Tibial nerve (tissue), 4 donors: ENCODE measurements around the gene EXD3. TPM values are rescaled to one million over a fixed set of nuclear protein-coding genes. Genes with fewer than 3 reads are reported as not detected.
A peak's percentile ranks its signal among the peaks of the same experiment; 100 is the strongest.

Source experiments
- DNase-seq, 2 donors: peaks; one replicate each; pipeline ENCODE4 v3.0.0-alpha.2; 2019; ENCODE audit warnings: low spot score in 2 of 2
- H3K27ac ChIP-seq, 4 donors: fragments of 200-600 bp; sonication (generic) in 3 of 4; one replicate each; pipeline ENCODE4 v1.5.1; 2017 to 2019; ENCODE audit warnings: mild to moderate bottlenecking in 1 of 4
- H3K27me3 ChIP-seq, 2 donors: fragments of 200-600 bp; sonication (generic) in 1 of 2; one replicate each; pipeline versions ENCODE4 v1.5.1 to v1.6.0; 2017 to 2019
- H3K36me3 ChIP-seq, 3 donors: fragments of 200-600 bp; sonication (generic); one replicate each; pipeline ENCODE4 v1.5.1; 2018 to 2019
- H3K4me1 ChIP-seq, 4 donors: fragments of 200-600 bp; sonication (generic) in 3 of 4; one replicate each; pipeline ENCODE4 v1.5.1; 2017 to 2019
- H3K4me3 ChIP-seq, 4 donors: fragments of 200-600 bp; sonication (generic) in 3 of 4; one replicate each; pipeline ENCODE4 v1.5.1; 2017 to 2019; ENCODE audit warnings: mild to moderate bottlenecking in 1 of 4, moderate library complexity in 1 of 4
- H3K9me3 ChIP-seq, 4 donors: fragments of 200-600 bp; sonication (generic) in 3 of 4; one replicate each; pipeline ENCODE4 v1.5.1; 2017 to 2019
- CTCF ChIP-seq, 5 experiments: fragments of 200-600 bp in 3 of 5; fragments of 450-650 bp in 2 of 5; sonication (generic) in 3 of 5; IDR thresholded peaks; one replicate each; pipeline ENCODE4 v1.5.1; 2016 to 2019; ENCODE audit warnings: antibody characterized with exemption in 5 of 5, mild to moderate bottlenecking in 3 of 5, moderate library complexity in 2 of 5
- EP300 ChIP-seq, 2 donors: sonication (generic); formaldehyde crosslinking; IDR thresholded peaks; one replicate each; pipeline ENCODE4 v1.6.1; 2017; ENCODE audit warnings: antibody characterized with exemption in 2 of 2, mild to moderate bottlenecking in 1 of 2
- POLR2A ChIP-seq, 2 donors: fragments of 450-650 bp; IDR thresholded peaks; one replicate each; pipeline ENCODE4 v1.6.1; 2017; ENCODE audit warnings: antibody characterized with exemption in 2 of 2, mild to moderate bottlenecking in 2 of 2, moderate library complexity in 2 of 2
- WGBS, 2 donors: methylation state at CpG; one replicate each; pipeline ENCODE4 v1.1.5; 2018; 5-methylcytosine and 5-hydroxymethylcytosine counted together
- total RNA-seq, 4 donors: library from RNA; depleted of rRNA; stranded (reverse); fragments of >200 nt; gene quantifications; one replicate each; pipeline ENCODE4 v1.1.0, GENCODE V29; 2016

EXD3 gene
- total RNA-seq, 4 donors from 2014 or later: 27.6 to 99.9 (median 55.2) TPM

- Histone ChIP-seq H3K27me3 (peaks cover 0 to 36% of the 10 kb centered on the region in 2 donors), H3K4me1 (peaks cover 0 to 52% (median 25%) of the 10 kb centered on the region in 4 donors), H3K36me3 (peaks cover 0 to 17% (median 0%) of the 10 kb centered on the region in 3 donors), H3K27ac (peak overlapping the region in 2 of 4 donors; percentile 72 to 83), H3K4me3 (no peak overlapping the region), H3K9me3 (no peaks in the 10 kb centered on the region)
- WGBS, 2 donors: 64 to 76% methylated on average over 20 to 22 of the region's 24 CpGs
- DNase-seq: no peak
- no peak for TF ChIP-seq CTCF (IDR thresholded peaks at IDR 0.05)
- no peak for TF ChIP-seq EP300 (IDR thresholded peaks at IDR 0.05)
- no peak for TF ChIP-seq POLR2A (IDR thresholded peaks at IDR 0.05)
Observed at GRCh38 chr9:137317718-137318511, 105.0 kb downstream of the EXD3 start.

DNA sequence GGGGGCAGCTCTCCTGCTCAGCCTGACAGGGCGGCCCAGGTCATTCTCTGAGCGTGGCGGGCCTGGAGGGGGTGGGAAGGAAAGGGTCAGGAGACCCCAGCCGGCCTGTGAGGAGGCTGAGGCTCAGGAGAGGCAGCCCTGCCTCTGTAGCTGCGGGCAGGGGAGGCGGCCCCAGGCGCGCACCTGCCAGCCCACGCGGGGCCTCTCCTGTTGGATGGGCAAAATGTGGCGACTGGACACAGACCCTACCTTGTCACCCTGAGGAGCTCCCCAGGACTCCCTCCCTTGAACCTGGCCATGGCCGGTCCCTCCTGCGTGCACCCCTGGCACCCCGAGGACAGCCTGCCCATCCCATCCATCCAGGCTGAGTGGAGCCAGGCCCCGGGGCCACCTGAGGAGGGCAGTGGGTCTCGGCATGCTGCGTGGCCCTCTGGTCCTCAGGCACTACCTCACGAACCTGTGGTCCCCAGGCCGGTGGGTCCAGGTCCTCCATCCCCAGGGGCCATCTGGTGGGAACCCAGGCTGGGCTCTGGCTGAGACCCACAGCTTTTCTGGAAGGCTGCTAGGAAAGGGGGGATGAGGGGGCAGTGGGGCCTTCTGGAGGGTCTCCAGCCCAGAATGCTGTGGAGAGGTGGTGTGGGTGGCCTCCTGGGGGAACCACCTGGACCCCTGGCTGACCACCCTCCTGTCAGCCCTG is 105.8 kb downstream of the EXD3 start:
- no peak overlapping the region for H3K4me3 ChIP-seq
- DNase-seq: no peak
- H3K4me1 ChIP-seq: peaks cover 0 to 52% (median 25%) of the 10 kb centered on the region in 4 donors
- H3K27me3 ChIP-seq: peaks cover 0 to 36% of the 10 kb centered on the region in 2 donors
- peak overlapping the region in 1 of 4 donors; percentile 83 for H3K27ac ChIP-seq
- 90 to 93% methylated on average over 11 of the region's 19 CpGs for WGBS, 2 donors
- TF ChIP-seq POLR2A (IDR thresholded peaks at IDR 0.05) (no peak), EP300 (IDR thresholded peaks at IDR 0.05) (no peak), CTCF (IDR thresholded peaks at IDR 0.05) (no peak)
- H3K36me3 ChIP-seq: peaks cover 0 to 17% (median 0%) of the 10 kb centered on the region in 3 donors
- H3K9me3 ChIP-seq: no peaks in the 10 kb centered on the region

DNA sequence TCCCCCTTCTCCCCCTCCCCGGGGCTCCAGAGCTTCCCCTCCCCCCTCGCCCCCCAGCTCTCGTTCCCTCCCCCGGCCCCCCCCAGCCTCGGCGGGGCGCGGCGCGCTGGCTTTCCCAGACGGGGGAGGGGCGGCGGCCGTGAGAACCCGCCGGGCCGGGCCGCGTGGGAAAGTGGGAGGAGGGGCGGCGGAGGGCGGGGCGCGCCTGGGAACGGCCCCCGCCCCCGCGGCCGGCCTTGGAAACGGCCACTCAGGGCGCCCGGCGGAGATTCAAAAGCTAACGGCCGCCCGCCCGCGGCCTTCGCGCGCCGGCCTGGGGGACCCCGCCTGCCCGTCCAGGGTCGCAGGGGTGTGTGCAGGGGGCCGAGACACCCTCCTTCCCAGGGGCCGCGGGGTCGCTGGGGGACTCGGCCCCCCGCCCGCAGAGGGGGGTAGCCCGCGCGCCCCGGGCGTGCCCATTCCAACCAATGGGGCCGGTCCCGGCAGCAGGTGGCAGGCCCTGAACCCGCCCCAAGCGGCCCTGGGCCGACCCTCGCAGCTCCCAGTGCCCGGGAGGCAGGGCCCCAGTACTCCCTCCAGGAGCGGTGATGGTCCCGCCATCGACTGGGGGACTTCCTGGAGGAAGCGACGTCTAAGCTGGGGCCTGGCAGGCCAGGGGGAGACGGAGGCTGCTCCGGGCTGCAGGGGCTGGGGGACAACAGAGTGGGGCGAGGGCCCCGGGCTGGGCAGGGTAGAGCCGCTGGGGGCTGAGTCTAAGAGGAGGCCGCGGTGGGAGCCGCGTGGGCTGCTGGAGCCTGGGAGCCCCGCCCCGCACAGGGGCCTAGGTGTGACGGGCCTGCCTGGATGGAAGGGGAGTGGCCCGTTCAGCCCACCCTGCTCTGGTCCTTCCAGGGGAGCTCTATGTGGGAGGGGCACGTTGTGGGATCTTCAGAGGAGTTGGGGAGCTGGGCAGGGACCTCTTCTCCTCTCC is 106.7 kb downstream of the EXD3 start:
- Histone ChIP-seq H3K9me3 (no peaks in the 10 kb centered on the region), H3K27ac (peak overlapping the region in 1 of 4 donors; percentile 60), H3K4me3 (peak overlapping the region in 3 of 4 donors; percentile 14 to 36 (median 26)), H3K36me3 (peaks cover 0 to 17% (median 0%) of the 10 kb centered on the region in 3 donors), H3K4me1 (peaks cover 0 to 52% (median 25%) of the 10 kb centered on the region in 4 donors), H3K27me3 (peaks cover 0 to 36% of the 10 kb centered on the region in 2 donors)
- WGBS, 2 donors: 14 to 29% methylated on average over 20 to 23 of the region's 83 CpGs
- no peak for TF ChIP-seq POLR2A (IDR thresholded peaks at IDR 0.05)
- no peak for TF ChIP-seq EP300 (IDR thresholded peaks at IDR 0.05)
- no peak for TF ChIP-seq CTCF (IDR thresholded peaks at IDR 0.05)
- DNase-seq: no peak

- WGBS, 2 donors: 10 to 16% methylated on average over 9 to 18 of the region's 18 CpGs
- peaks cover 0 to 17% (median 0%) of the 10 kb centered on the region in 3 donors for H3K36me3 ChIP-seq
- peaks cover 0 to 36% of the 10 kb centered on the region in 2 donors for H3K27me3 ChIP-seq
- TF ChIP-seq CTCF (IDR thresholded peaks at IDR 0.05): no peak
- no peak for TF ChIP-seq EP300 (IDR thresholded peaks at IDR 0.05)
- TF ChIP-seq POLR2A (IDR thresholded peaks at IDR 0.05): no peak
- peak overlapping the region in 1 of 4 donors; percentile 36 for H3K4me3 ChIP-seq
- peak overlapping the region in 3 of 4 donors; percentile 8 to 60 (median 43) for H3K27ac ChIP-seq
- no peaks in the 10 kb centered on the region for H3K9me3 ChIP-seq
- DNase-seq: no peak
- H3K4me1 ChIP-seq: peaks cover 0 to 46% (median 22%) of the 10 kb centered on the region in 4 donors
Observed at GRCh38 chr9:137315581-137316011, 107.4 kb downstream of the EXD3 start.
